Measurements from ENCODE around the gene EVI2B. TPM values are rescaled to one million over a fixed set of nuclear protein-coding genes. Genes with fewer than 3 reads are reported as not detected.

EVI2B gene
- total and polyA plus RNA-seq, 2 of the 4 experiments (the other 2 are of a cell fraction): under 0.01 to 0.17 TPM

- POLR2A ChIA-PET (ENCODE audit: unreplicated experiment): no interaction called here
- Histone ChIP-seq H4K91ac (ENCODE audit: insufficient read depth, low read depth, low read length) (no peak overlapping the region), H2AK5ac (ENCODE audit: low read depth, low read length) (no peak overlapping the region), H2BK5ac (ENCODE audit: low read depth, low read length, poor library complexity, severe bottlenecking) (peak overlapping the region; percentile 92), H3K14ac (replicated peaks; ENCODE audit: low read depth, low read length) (no peak overlapping the region), H2AK9ac (replicated peaks; ENCODE audit: low read depth, low read length, poor library complexity) (no peak overlapping the region), H3K23ac (ENCODE audit: low read depth, low read length) (no peak overlapping the region), H3K4me1 (ENCODE audit: control insufficient read depth, insufficient read depth, low read length) (peaks cover 6% of the 10 kb centered on the region), H4K8ac (ENCODE audit: low read depth in 2 of 2, low read length in 2 of 2) (no peak overlapping the region), H3K27me3 (ENCODE audit: control insufficient read depth, insufficient read depth, low read length) (no peaks in the 10 kb centered on the region), H2BK120ac (ENCODE audit: low read depth, low read length) (peak overlapping the region; percentile 9; the same call in 1 of the 2 replicates), H3K18ac (ENCODE audit: low read depth, low read length) (no peak overlapping the region), H3K4me3 (ENCODE audit: insufficient read depth, low read depth, low read length) (no peak overlapping the region), H4K5ac (ENCODE audit: low read depth, low read length) (no peak overlapping the region), H3K79me1 (ENCODE audit: low read depth in 1 of 2, low read length in 2 of 2) (peaks cover 9 to 29% of the 10 kb centered on the region in 2 experiments), H3K36me3 (ENCODE audit: control insufficient read depth, insufficient read depth, low read length) (peaks cover 12% of the 10 kb centered on the region), H4K20me1 (ENCODE audit: insufficient read depth, low read length) (no peaks in the 10 kb centered on the region), H3K9ac (ENCODE audit: low read depth, low read length) (no peak overlapping the region), H3K9me1 (ENCODE audit: insufficient read depth, low read length) (peaks cover 15% of the 10 kb centered on the region; the same call in 1 of the 2 replicates), H2AFZ (replicated peaks; ENCODE audit: low read length, poor library complexity) (no peak overlapping the region), H3K4me2 (ENCODE audit: low read depth, low read length) (no peak overlapping the region), H2BK20ac (ENCODE audit: low read depth, low read length) (no peak overlapping the region), H3K27ac (ENCODE audit: insufficient read depth, low read length) (peak overlapping the region; percentile 42; the same call in 1 of the 2 replicates), H3K56ac (ENCODE audit: extremely low read depth, insufficient read depth, low read length) (no peak overlapping the region), H3K4ac (ENCODE audit: low read depth, low read length) (no peak overlapping the region), H2BK15ac (ENCODE audit: low read depth, low read length) (no peak overlapping the region), H3K9me3 (ENCODE audit: control insufficient read depth, insufficient read depth, low read length) (no peaks in the 10 kb centered on the region)
- in situ Hi-C loops (cut with MboI; ENCODE audit: low sequenced_read_pairs): no loop called here
- intact Hi-C loops (cut with micrococcal nuclease): no loop called here
- dilution Hi-C loops (cut with HindIII; ENCODE audit: low sequenced_read_pairs, unreplicated experiment): no loop called here
- no peak for TF ChIP-seq RCOR1 (IDR thresholded peaks at IDR 0.05; ENCODE audit: insufficient replicate concordance, low read length)
- WGBS, 2 experiments (ENCODE audit: extremely low coverage in 2 of 2, insufficient read length in 1 of 2): no CpG with 5 or more reads among the region's 1 CpG
- no peak for ATAC-seq (ENCODE audit: low read depth)
- DNase-seq: no peak
- CTCF ChIA-PET: no interaction called here
- no TSS peak for BruUV-seq (replicated peaks)
Observed at GRCh38 chr17:31273516-31273915, 40.3 kb downstream of the EVI2B start.
